Measurements from ENCODE around the gene SH2B3.

The SH2B3 gene

GRCh38 chr12:111409780-111410430 lies 4.2 kb downstream of the SH2B3 start:
- DNase-seq = peak; percentile 80

DNA sequence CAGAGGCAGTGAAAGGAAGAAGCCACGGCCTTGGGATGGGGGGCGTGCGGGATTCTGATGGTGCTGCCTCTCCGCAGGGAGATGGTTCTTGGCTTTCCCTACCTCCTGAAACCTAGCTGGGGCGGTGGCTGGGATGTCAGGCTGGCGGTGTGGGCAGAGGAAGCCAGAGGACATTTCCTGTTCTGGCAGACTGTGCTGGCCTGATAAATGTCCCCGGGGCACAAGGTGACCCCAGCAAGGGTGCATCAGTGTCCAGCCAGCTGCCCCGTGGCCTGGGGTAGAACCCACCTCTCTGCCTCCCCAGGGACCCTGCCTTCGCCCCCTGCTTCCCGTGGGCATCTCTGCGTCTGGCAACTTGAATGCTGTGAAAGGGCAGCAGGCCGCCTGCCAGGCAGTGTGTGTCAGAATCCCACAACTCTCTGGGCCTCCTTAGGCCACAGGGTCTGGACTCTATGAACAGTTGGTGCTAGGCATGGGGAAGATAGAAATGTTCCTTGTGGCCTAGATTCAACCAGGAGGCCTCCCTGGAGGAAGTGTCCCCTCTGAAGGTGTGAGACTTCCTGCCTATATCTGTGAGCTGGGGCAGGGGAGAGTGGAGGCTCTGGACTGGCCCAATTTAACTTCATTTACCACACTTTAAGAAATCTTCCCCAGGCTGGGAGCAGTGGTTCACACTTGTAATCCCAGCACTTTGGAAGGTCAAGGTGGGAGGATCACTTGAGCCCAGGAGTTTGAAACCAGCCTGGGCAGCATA lies 4.9 kb downstream of the SH2B3 start:
- DNase-seq = no peak

GRCh38 chr12:111411185-111411764 lies 5.6 kb downstream of the SH2B3 start:
- no peak for DNase-seq

DNA sequence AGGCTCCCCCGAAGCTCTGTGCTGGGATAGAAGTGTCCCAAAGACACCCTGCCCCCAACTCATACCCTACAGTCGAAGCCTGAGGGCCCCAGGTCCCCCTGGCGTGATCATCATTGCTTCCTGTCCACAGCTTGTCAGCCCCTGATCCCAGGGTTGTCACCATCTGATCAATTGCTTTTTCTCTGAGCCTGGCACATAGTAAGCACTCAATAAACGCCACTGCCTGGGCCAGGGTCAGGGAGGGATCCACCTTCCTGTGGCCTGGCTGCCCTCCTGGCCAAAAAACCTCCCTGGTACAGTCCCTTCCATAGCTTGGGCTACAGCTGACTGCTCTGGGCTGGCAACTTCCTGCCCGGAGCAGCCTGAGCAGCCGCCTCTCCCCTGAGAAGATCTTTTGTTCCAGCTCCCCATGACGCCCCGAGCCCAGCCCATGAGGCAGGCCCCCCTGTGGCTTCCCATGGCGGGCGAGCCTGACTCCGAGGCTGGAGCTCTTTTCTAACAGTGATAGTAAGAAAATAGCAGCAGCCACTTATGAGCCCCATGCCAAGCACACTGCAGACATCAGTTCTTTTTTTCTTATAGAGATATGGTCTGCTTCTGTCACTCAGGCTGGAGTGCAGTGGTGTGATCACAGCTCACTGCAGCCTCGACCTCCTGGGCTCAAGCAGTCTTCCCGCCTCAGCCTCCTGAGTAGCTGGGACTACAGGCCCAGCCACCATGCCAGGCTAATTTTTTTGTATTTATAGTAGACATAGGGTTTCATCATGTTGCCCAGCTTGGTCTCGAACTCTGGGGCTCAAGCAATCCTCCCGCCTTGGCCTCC lies 6.5 kb downstream of the SH2B3 start:
- peak; percentile 75 for DNase-seq

GRCh38 chr12:111412830-111413441 lies 7.2 kb downstream of the SH2B3 start:
- no peak for DNase-seq

DNA sequence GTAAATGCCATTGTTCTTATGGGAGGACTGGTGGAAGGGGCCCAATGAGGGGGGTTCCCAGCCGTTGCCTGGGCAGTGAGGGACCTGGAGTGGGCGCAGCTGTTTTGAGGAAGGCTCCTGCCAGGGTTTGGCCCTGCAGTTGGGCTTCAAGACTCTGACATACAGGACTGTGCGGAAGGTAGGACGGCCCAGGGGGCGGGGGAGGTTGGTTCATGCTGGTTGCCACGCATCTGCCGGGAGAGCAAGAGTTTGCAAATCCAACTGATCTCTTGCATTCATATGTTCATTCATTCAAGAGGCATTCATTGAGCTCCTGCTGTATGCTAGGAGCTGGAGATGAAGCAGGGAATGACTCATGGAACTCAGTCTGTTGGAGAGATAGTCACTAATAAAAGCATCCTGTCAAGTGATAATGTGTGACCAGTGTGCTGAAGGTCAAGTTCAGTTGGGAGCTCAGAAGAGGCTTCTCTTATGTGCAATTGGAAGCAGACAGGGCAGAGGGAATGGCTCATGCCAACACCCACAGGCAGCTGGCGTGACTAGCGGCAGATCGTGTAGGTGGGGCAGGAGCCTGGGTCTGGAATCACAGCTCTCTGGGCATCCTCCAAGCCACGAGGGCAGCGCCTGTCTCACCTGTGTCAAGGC lies 7.8 kb downstream of the SH2B3 start:
- no peak for DNase-seq

DNA sequence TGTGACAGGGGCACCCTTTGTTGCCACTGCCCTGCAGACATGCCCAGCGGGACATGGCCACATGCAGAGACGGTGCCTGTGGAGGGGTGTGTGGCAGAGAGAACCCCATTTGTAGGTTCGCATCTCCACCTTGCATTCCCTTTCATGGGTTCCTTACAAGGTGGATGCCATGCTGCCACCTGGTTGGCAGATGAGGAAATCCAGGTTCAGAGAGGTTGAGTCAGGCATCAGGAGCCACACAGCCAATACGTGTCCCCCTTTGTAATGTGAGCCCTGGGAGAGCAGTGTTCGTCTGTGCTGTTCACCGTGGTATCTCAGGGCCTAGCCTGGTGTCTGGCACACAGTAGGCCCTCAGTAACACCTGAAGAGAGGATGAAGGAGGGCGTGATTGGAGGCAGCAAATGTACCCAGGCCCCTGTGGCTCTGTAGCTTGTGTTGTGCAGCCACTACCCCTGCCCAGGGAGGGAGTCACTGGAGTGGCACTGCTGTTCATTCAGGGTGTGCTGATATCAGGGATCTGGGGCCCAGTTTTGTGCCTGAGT lies 9.1 kb downstream of the SH2B3 start:
- DNase-seq = no peak

GRCh38 chr12:111417290-111417689 lies 11.6 kb downstream of the SH2B3 start:
- DNase-seq = no peak

- DNase-seq = no peak
Measured at GRCh38 chr12:111417784-111418593, 12.3 kb downstream of the SH2B3 start.

GRCh38 chr12:111418594-111418880 lies 12.8 kb downstream of the SH2B3 start:
- DNase-seq = no peak

DNA sequence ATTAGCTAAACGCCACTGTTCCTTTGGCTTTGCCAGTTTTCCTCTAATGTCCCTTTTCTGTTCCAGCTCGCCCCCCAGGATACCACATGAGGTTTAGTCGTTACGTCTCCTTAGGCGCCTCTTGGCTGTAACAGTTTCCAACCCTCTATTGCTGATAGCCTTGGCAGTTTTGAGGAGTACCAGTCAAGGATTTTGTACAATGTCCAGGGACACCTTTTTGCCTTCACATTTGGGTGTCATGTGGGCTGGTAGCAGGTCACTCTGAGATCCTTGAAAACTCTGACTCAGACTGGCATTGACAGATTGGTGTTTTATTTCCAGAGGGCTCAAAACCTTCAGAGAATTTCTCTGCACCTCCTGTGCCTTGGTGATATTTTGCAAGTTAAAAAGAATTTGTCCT lies 14.1 kb downstream of the SH2B3 start:
- no peak for DNase-seq

GRCh38 chr12:111420494-111420893 lies 14.8 kb downstream of the SH2B3 start:
- no peak for DNase-seq

GRCh38 chr12:111424189-111424792 lies 18.6 kb downstream of the SH2B3 start:
- DNase-seq = no peak

DNA sequence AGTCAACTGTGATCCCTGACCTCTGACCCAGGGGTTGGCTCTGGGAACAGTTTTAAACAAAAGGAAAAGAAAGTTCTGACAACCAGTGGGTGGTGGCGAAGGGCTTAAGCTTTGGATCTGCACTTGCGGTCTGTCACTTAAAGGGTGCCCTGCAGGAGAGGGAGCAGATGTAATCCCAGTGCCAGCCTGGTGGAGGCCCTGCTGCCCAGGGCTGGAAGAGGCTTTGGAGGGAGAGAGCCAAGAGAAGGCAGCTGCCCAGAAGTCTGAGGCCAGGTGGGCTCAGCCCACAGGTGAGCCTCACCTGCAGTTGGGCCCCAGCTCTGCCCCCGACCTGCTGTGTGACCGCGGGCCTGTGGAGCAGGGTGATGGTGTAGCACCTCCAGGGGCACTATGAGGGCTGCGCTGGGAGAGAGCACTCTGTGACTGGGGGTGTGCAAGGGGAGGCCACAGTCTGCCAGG lies 19.1 kb downstream of the SH2B3 start:
- no peak for DNase-seq

GRCh38 chr12:111425655-111426054 lies 19.9 kb downstream of the SH2B3 start:
- no peak for DNase-seq

GRCh38 chr12:111426344-111427185 lies 20.8 kb downstream of the SH2B3 start:
- DNase-seq = no peak

GRCh38 chr12:111427417-111428074 lies 21.8 kb downstream of the SH2B3 start:
- DNase-seq = no peak

- no peak for DNase-seq
Measured at GRCh38 chr12:111428081-111428727, 22.5 kb downstream of the SH2B3 start.

GRCh38 chr12:111428728-111429175 lies 23.0 kb downstream of the SH2B3 start:
- DNase-seq = peak; percentile 80
